ENCODE data around the gene PVALEF. TPM values are rescaled to one million over a fixed set of nuclear protein-coding genes. Genes with fewer than 3 reads are reported as not detected.

The PVALEF gene
- total RNA-seq, 2 donors from 2014 or later = not detected

GRCh38 chr17:81126281-81127132 lies 38.8 kb upstream of the PVALEF start:
- no peak overlapping the region for H3K27ac Mint-ChIP-seq
- DNase-seq (ENCODE audit: low spot score in 2 of 2) = no peak

GRCh38 chr17:81127133-81127455 lies 38.2 kb upstream of the PVALEF start:
- no peak for DNase-seq (ENCODE audit: low spot score in 2 of 2)
- Mint-ChIP-seq H3K36me3 (no peaks in the 10 kb centered on the region), H3K27ac (no peak overlapping the region), H3K9me3 (no peaks in the 10 kb centered on the region)
- ATAC-seq = no peak

More at GRCh38 chr17:81126281-81127132, 38.8 kb upstream of the PVALEF start:
- Mint-ChIP-seq H3K9me3 (no peaks in the 10 kb centered on the region), H3K36me3 (no peaks in the 10 kb centered on the region)
- ATAC-seq = no peak

GRCh38 chr17:81127526-81128177 lies 37.7 kb upstream of the PVALEF start:
- Mint-ChIP-seq H3K27ac (no peak overlapping the region), H3K9me3 (no peaks in the 10 kb centered on the region), H3K36me3 (no peaks in the 10 kb centered on the region)
- DNase-seq (ENCODE audit: low spot score in 2 of 2) (no peak), ATAC-seq (no peak)

GRCh38 chr17:81128338-81128737 lies 37.0 kb upstream of the PVALEF start:
- no peak for ATAC-seq
- no peak overlapping the region for H3K27ac Mint-ChIP-seq
- no peak for DNase-seq (ENCODE audit: low spot score in 2 of 2)
- H3K36me3 Mint-ChIP-seq = no peaks in the 10 kb centered on the region
- H3K9me3 Mint-ChIP-seq = no peaks in the 10 kb centered on the region

- no peaks in the 10 kb centered on the region for H3K36me3 Mint-ChIP-seq
These were observed 36.5 kb upstream of the PVALEF start for GRCh38 chr17:81128774-81129173.

GRCh38 chr17:81129289-81129688 lies 36.0 kb upstream of the PVALEF start:
- Mint-ChIP-seq H3K27ac (peak overlapping the region in 1 of 2 donors; percentile 48), H3K9me3 (no peaks in the 10 kb centered on the region), H3K36me3 (no peaks in the 10 kb centered on the region)
- ATAC-seq (no peak), DNase-seq (ENCODE audit: low spot score in 2 of 2) (no peak)

More at GRCh38 chr17:81128774-81129173, 36.5 kb upstream of the PVALEF start:
- ATAC-seq = no peak
- DNase-seq (ENCODE audit: low spot score in 2 of 2) = no peak
- Mint-ChIP-seq H3K27ac (no peak overlapping the region), H3K9me3 (no peaks in the 10 kb centered on the region)

- H3K27ac Mint-ChIP-seq = peak overlapping the region in 1 of 2 donors; percentile 48
- ATAC-seq = no peak
- no peaks in the 10 kb centered on the region for H3K9me3 Mint-ChIP-seq
- no peak for DNase-seq (ENCODE audit: low spot score in 2 of 2)
- no peaks in the 10 kb centered on the region for H3K36me3 Mint-ChIP-seq
These were observed 35.5 kb upstream of the PVALEF start for GRCh38 chr17:81129711-81130367.

- ATAC-seq = no peak
- Mint-ChIP-seq H3K36me3 (no peaks in the 10 kb centered on the region), H3K27ac (no peak overlapping the region), H3K9me3 (no peaks in the 10 kb centered on the region)
- no peak for DNase-seq (ENCODE audit: low spot score in 2 of 2)
These were observed 34.6 kb upstream of the PVALEF start for GRCh38 chr17:81130385-81131361.

- DNase-seq (ENCODE audit: low spot score in 2 of 2) (no peak), ATAC-seq (no peak)
- Mint-ChIP-seq H3K36me3 (no peaks in the 10 kb centered on the region), H3K9me3 (no peaks in the 10 kb centered on the region), H3K27ac (no peak overlapping the region)
These were observed 33.7 kb upstream of the PVALEF start for GRCh38 chr17:81131486-81132196.

- ATAC-seq (no peak), DNase-seq (ENCODE audit: low spot score in 2 of 2) (no peak)
- H3K9me3 Mint-ChIP-seq = no peaks in the 10 kb centered on the region
- H3K36me3 Mint-ChIP-seq = no peaks in the 10 kb centered on the region
- H3K27ac Mint-ChIP-seq = no peak overlapping the region
These were observed 33.1 kb upstream of the PVALEF start for GRCh38 chr17:81132197-81132540.

- DNase-seq (ENCODE audit: low spot score in 2 of 2) (no peak), ATAC-seq (no peak)
- Mint-ChIP-seq H3K9me3 (peaks cover 7% of the 10 kb centered on the region in 2 donors), H3K27ac (no peak overlapping the region), H3K36me3 (peaks cover 0 to under 1% of the 10 kb centered on the region in 2 donors)
These were observed 32.3 kb upstream of the PVALEF start for GRCh38 chr17:81132770-81133723.

- no peak overlapping the region for H3K27ac Mint-ChIP-seq
- H3K9me3 Mint-ChIP-seq = peaks cover 18 to 19% of the 10 kb centered on the region in 2 donors
- DNase-seq (ENCODE audit: low spot score in 2 of 2) = no peak
- no peak for ATAC-seq
- peaks cover 0 to 12% of the 10 kb centered on the region in 2 donors for H3K36me3 Mint-ChIP-seq
These were observed 31.1 kb upstream of the PVALEF start for GRCh38 chr17:81134064-81134781.

- no peak overlapping the region for H3K27ac Mint-ChIP-seq
- DNase-seq (ENCODE audit: low spot score in 2 of 2) (no peak), ATAC-seq (no peak)
- H3K36me3 Mint-ChIP-seq = peaks cover 0 to 12% of the 10 kb centered on the region in 2 donors
- H3K9me3 Mint-ChIP-seq = peaks cover 18 to 19% of the 10 kb centered on the region in 2 donors
These were observed 29.6 kb upstream of the PVALEF start for GRCh38 chr17:81135505-81136278.

- H3K9me3 Mint-ChIP-seq = peaks cover 18 to 19% of the 10 kb centered on the region in 2 donors
These were observed 28.9 kb upstream of the PVALEF start for GRCh38 chr17:81136366-81136765.

More at GRCh38 chr17:81136366-81136765, 28.9 kb upstream of the PVALEF start:
- ATAC-seq (no peak), DNase-seq (ENCODE audit: low spot score in 2 of 2) (no peak)
- Mint-ChIP-seq H3K36me3 (peaks cover 0 to 12% of the 10 kb centered on the region in 2 donors), H3K27ac (no peak overlapping the region)

All from activated naive CD4-positive, alpha-beta T cell treated with anti-CD3 and anti-CD28 coated beads, Interleukin-2, amount 50 U/mL, for 72 hours (primary cell).